Hepatocyte (in vitro differentiated cells): ENCODE measurements around the gene SRP14.

Experiments used
- EZH2 ChIP-seq: fragments of 200-600 bp; sonication (generic); IDR thresholded peaks from 2 replicates; pipeline ENCODE4 v1.6.1; 2016; ENCODE audit warnings: antibody characterized with exemption, mild to moderate bottlenecking, borderline replicate concordance
- EZH2phosphoT487 ChIP-seq: fragments of 200-600 bp; sonication (generic); IDR thresholded peaks from one replicate; pipeline ENCODE4 v1.6.1; 2018; ENCODE audit warnings: antibody characterized with exemption, mild to moderate bottlenecking, low read depth, moderate library complexity; ENCODE audit not compliant: unreplicated experiment, severe bottlenecking
- TF ChIP-seq, protein P1 (sequence below): fragments of 200-600 bp; sonication (generic); IDR thresholded peaks from 2 replicates; pipeline ENCODE4 v1.5.1; 2016; ENCODE audit warnings: antibody characterized with exemption, mild to moderate bottlenecking; ENCODE audit not compliant: poor library complexity

DNA sequence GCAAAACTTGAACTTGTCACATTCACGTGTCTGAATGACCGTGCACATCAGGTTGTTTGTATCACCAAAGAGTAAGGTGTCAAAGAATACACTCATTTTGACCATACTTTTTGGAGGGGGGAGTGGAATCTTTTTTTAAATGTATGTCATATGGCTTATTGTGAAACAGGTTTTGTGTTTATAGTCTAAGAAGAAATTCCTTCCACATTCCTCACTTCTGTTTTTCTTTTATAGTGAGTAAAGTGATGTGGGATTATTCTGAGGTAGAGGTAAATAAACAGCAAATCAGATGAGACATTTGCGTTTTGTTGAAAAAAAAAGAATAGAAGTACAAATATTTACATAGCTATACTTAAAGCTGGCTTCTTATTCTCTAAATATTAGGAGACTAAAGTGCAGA is 33.0 kb downstream of the SRP14 start:
- TF ChIP-seq, protein P1, sequence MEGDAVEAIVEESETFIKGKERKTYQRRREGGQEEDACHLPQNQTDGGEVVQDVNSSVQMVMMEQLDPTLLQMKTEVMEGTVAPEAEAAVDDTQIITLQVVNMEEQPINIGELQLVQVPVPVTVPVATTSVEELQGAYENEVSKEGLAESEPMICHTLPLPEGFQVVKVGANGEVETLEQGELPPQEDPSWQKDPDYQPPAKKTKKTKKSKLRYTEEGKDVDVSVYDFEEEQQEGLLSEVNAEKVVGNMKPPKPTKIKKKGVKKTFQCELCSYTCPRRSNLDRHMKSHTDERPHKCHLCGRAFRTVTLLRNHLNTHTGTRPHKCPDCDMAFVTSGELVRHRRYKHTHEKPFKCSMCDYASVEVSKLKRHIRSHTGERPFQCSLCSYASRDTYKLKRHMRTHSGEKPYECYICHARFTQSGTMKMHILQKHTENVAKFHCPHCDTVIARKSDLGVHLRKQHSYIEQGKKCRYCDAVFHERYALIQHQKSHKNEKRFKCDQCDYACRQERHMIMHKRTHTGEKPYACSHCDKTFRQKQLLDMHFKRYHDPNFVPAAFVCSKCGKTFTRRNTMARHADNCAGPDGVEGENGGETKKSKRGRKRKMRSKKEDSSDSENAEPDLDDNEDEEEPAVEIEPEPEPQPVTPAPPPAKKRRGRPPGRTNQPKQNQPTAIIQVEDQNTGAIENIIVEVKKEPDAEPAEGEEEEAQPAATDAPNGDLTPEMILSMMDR = no peak
- TF ChIP-seq EZH2 (no peak), EZH2phosphoT487 (no peak)
